GM21447 (cell line): Measurements from ENCODE around the gene FYCO1.

Source experiments
- ATAC-seq: cut with Tn5 transposase; IDR thresholded peaks from one replicate; pipeline ENCODE4 v1.9.1; 2021; ENCODE audit not compliant: unreplicated experiment

FYCO1 gene

DNA sequence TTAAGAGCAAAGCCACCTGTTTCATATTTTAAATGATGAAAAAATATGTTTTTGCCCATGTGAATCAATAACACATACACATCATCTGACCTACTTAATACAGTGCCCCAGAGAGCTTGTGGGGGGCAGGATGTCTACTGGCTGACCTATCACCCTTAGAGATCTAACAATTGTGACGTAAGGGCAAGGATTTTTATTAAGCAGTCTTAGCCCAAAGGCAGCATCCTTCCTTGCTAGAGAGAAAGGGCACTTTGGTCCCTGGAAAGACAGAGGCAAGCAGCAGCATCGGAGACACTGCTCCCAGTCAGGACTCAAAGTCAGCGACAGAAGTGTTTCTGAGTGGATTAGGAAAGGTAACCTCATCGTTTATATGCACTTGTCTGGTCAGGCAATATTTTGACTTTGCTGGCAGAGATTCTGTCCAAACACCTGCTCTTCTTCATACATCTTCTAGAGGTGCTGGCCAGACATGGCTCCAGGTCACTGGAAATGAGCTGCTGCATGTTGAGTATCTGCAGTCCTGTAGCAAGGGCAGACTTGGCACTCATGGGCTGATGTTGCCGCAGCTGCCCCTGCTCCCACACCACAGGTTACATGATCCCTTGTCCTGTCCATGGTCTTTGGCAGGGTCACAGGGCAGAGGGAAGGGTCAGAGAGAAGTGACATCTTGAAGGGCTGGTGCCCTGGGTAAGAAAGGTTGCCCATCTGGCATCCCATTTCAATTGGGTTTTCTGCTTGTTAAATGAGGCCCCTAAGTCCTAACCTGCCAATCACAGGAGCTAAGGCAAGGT lies 50.6 kb downstream of the FYCO1 start:
- ATAC-seq, result no peak

DNA sequence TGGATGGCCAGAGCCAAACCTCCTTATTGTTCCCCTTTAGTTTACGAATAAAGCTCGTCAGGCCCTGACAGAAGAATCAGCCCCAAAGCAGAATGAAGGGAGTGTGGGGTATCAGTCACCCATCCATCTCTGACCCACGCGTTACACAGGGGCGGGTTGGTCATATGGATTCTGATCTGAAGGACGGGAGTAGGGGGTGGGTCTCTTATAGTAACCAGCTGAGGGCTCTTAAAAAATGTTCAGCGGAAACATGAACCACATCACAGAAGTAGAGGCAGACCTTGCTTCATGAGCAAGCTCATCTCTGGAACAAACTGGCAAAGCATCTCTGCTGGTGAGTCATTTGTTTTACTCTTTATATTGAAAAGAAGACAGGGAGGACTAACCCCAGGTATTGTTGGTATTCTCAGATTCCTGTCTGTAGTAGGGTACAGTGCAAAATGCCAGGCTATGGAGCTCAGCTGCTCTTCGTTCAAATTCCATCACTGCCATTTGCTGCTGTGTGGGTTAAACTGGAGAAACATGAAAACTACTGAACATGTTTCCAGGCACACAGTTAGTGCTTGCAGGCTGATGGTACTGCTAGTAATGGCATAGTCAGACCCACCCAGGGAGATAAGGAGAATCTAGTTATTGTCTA lies 52.3 kb downstream of the FYCO1 start, which contains the start of gene CXCR6:
CXCR6 (plus strand) TSS at position 258 of the 640 bp plus-strand sequence. CDS start 3,018 bp downstream, outside the sequence.
- no peak for ATAC-seq

DNA sequence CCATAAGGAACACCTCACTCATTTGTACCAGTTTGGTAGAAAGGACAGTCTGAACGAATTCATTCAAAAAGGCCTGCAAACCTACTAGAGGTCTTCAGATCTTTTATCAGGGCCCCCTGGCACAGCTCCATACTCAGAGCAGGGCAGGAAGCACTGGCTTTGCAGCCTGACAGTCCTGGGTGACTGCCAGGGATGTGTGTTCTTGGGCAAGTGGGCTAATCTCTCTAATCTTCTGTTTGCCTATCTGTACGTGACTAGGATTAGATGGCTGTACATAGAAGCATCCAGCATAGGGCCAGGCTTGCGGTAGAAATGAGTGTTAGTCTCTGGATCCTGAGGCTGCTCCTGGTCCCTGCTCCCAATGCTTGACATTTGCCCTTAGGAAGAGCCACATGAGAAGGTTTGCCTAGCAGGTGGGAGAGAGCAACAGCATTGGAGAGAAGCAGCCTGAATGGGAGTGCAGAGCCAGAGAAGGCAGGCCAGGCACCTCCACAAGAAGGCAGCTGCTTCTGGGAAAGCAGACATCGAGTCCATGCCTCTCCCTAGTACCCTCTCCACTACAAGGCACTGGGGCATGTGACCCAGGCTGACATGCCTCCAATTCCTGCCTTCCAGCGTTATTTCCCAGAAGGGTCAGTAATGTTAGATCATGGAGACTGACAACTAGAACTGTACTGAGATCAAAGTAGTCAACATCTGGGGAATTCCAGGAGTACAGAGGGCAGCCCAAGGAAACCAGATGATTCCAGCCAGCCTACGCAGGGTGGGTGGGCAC lies 53.4 kb downstream of the FYCO1 start:
- no peak for ATAC-seq

DNA sequence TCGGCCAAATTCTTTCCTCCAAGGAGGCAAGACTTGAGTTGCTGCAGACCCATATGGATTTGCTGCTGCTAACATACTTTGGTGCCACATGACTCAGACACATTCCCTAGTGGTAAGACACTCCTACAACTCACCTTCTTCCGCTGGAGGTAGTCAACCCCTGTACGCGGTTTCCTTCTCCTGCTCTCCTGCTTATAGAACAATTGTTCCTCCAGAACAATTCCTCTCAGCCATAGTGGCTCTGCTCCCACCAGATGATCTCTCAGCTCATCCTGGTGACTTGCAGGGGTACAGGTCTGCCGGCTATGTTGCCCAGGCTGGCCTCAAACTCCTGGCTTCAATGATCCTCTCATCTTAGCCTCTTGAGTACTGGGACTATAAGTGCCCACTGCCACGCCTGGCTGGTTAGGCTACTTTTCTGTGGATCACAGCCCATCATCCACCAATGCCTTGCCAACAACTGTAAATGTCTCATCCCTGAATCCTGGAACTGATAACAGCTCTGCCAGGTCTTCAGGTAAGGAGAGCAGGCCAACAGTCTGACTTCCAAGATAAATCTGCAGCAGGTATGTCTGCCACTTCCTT lies 54.8 kb downstream of the FYCO1 start:
- ATAC-seq, result no peak

- ATAC-seq, result no peak
Measured at GRCh38 chr3:45940004-45940780, 55.4 kb downstream of the FYCO1 start.

- no peak for ATAC-seq
Measured at GRCh38 chr3:45939341-45939771, 56.3 kb downstream of the FYCO1 start.

DNA sequence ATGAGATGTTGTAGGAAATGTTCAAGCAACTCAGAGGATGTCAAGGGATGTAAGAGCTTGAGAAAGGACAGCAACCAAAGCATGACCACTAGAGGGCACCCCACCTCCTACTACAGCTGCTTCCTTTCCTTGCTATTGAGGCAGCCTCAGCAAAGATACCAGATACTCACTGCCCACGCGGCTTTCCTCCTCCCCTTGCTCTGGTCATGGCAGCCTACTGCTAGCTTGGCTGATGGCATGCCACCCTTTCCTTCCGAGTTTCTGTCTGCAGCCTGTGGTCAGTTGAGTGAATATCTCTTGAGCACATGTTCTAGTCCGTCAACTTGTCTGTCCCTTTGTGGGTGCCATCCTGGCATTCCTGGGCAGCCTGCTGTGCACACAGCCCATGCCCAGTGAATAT lies 56.8 kb downstream of the FYCO1 start:
- ATAC-seq, result no peak

- no peak for ATAC-seq
Measured at GRCh38 chr3:45938043-45938435, 57.6 kb downstream of the FYCO1 start.

GRCh38 chr3:45937206-45938042 lies 58.2 kb downstream of the FYCO1 start:
- ATAC-seq, result no peak

DNA sequence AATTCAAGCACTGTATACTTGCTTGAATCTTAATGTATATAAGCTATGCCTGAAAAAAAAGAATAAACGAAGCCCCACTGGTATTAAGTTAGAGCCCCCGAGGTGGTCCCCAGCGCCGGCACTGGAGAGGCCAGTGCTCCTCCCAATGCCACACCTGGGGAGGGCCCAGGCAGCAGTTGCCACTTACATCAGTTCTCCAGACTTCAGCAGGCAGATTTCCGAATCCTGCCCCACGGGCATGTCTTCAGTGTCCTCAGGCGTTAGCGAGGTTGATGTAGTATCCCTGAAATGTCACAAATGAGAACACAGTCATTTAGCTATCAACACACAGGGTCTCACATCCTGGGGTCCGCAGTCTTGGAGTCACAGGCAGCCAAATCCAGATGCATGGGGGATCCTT lies 59.4 kb downstream of the FYCO1 start:
- no peak for ATAC-seq

DNA sequence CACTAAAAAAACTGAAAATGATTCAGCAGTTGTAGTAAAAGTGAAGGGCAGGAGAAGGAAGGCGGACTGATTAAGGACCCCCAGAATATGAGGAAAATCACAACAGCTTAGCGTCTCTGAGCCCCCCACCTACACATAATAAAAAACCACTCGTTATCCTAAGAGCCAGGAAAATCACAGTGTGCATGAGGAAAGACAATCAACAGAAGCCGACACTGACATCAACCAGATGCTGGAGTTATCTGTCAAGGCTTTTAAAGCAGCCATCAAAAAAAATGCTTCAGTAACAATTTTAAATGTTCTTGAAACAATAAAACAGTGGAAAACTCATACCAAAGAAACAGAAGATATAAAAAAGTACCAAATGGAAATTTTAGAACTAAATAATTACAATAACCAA lies 62.0 kb downstream of the FYCO1 start:
- no peak for ATAC-seq

DNA sequence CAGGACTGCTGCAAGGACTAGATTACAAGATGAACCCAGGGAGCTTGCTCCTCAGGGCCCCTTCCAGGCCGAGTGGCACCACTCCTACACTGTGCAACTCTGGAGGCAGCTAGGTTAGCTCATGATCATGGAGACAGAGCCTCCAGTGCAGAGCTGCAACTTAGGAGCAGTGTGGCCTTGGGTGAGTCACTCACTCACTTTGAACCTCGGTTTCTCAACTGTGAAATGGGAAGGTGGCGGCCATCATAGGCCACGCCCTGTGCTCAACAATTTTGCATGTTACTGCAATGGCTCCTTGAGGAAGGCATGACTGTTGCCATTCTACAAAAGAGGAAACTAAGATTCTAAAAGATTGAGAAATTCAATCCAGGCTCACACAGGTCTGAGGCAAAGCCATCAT lies 63.5 kb downstream of the FYCO1 start:
- no peak for ATAC-seq

DNA sequence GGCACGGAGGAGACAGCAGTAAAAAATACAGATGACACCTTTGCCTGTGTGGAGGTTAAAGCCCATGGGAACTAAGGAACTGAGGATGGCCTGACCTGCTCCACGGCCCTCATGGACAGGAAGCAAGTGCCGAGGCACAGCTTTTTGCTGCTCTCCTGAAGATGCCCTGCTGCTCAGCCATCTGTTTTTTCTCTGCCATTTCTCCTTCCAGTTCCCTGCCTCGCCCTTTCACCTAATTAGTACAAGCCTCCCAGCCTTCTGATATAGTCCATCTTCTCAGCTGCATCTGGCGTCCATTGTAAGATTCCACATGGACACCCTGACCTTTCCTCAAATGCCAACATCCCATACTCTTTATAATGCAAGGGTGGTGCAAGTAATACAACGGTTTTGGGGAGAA lies 64.1 kb downstream of the FYCO1 start:
- no peak for ATAC-seq

DNA sequence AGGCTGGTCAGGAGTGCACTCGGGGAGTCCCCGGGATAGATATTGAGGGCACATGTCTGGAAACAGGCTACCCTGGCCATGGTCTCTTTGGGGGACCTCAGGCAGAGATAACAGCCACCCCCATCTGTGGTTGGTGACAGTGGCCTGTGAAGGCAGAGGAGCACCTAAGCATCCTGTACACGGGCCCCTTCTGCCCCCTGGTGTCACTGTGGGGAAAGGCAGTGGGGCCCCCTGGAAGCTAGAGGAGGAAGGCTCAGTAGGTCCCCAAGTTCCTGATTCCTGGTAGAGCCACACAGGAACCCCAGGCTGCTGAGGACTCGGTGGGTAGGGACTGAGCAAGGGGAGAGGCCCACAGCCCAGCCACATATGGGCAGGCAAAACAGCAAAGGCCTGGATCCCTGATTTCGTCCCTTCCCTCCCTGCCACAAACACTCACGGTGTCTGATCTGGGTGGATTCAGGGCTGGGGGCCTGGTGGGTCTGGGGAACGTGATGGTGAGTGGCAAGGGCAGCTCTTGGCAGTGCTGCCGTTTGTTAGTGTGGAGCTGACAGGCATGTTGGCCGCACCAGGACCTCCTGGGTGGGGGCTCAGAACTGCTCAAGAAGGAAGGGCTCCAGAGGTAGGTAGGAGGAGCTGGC lies 66.5 kb downstream of the FYCO1 start:
- ATAC-seq, result no peak

- ATAC-seq, result no peak
Measured at GRCh38 chr3:45927881-45928280, 67.7 kb downstream of the FYCO1 start.

DNA sequence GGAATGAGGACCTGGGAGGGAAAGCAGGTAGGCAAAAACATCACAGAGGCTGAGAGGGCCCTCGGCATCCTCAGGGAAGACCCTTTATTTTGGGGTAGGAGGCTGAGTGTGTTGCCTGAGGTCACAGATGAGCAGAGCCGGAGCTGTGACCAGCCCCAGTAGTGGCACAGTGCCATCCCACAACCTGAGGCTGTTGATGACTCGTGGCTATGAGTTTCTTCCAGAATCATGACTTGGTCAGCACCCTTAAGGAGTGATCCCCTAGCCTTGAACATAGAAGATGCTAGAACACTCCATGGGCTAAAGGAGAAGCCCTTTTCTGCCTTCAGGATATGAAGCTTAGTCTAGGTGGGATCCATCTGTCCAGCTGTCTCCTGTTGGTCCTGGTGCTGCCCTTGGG lies 71.9 kb downstream of the FYCO1 start:
- ATAC-seq, result no peak

GRCh38 chr3:45922950-45923590 lies 72.6 kb downstream of the FYCO1 start:
- ATAC-seq, result no peak

- no peak for ATAC-seq
Measured at GRCh38 chr3:45922039-45922326, 73.6 kb downstream of the FYCO1 start.
